GM12872 (cell line): ENCODE data around the gene DVL1.

ENCODE experiments used
- CTCF ChIP-seq: IDR thresholded peaks from 3 replicates; pipeline ENCODE4 v1.5.1; 2011; ENCODE audit warnings: low read depth, mild to moderate bottlenecking, low read length, moderate library complexity; ENCODE audit not compliant: insufficient read depth

DVL1 gene

GRCh38 chr1:1296070-1297061 lies 52.9 kb downstream of the DVL1 start:
- TF ChIP-seq CTCF: no peak

GRCh38 chr1:1295154-1295923 lies 53.9 kb downstream of the DVL1 start:
- TF ChIP-seq CTCF: no peak

- no peak for TF ChIP-seq CTCF
These were observed 54.8 kb downstream of the DVL1 start for GRCh38 chr1:1294250-1294890.

- no peak for TF ChIP-seq CTCF
These were observed 55.7 kb downstream of the DVL1 start for GRCh38 chr1:1293263-1294249.

- no peak for TF ChIP-seq CTCF
These were observed 56.4 kb downstream of the DVL1 start for GRCh38 chr1:1292851-1293250.

- no peak for TF ChIP-seq CTCF
These were observed 56.8 kb downstream of the DVL1 start for GRCh38 chr1:1292442-1292779.
